Activated gamma-delta T cell (primary cell): ENCODE measurements around the gene CASZ1.
A peak's percentile ranks its signal among the peaks of the same experiment; 100 is the strongest.

Experiments used
- DNase-seq: peaks from one replicate; lab custom pipeline; 2025; lab: John Stamatoyannopoulos, UW

Gene CASZ1

DNA sequence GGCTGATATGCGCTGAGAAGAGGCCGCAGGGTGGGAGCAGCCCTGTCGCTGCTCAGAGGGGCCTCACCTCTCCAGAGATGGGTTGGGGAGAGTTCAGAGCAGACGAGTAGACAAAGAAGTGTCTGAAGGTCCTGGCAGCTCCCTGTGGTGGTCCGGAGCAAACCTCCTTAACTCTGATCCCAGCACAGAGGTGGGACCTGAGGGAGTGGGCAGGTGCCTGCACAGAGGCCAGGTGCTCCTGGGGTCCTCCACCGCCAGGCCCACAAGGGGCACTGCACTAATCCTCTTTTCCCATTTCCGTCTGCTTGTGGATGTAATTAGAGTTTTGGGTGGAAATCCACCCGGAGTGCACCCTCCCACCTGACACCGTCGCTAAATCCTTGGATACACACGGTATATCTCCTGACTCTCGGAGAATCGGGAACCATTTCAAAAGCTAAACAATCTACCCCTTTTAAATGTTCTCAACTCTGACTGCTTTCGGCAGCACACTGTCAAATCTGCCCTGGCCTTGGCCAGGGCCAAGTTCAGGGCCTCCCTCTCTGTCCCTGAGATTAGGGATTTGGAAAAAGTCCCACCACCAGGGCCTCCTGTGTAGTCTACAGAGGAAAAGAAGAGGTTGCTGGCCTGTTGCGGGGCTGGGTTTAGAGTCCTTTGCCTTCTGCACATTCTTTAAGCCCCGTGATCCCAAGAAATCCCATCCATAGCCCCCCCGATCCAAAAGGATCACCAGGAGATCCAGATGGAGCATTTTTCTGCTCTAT is 22.4 kb downstream of the CASZ1 start:
- no peak for DNase-seq

- DNase-seq = no peak
Observed at GRCh38 chr1:10773376-10773775, 23.1 kb downstream of the CASZ1 start.

- DNase-seq = no peak
Observed at GRCh38 chr1:10772711-10773110, 23.7 kb downstream of the CASZ1 start.

- DNase-seq = no peak
Observed at GRCh38 chr1:10771789-10772188, 24.7 kb downstream of the CASZ1 start.

DNA sequence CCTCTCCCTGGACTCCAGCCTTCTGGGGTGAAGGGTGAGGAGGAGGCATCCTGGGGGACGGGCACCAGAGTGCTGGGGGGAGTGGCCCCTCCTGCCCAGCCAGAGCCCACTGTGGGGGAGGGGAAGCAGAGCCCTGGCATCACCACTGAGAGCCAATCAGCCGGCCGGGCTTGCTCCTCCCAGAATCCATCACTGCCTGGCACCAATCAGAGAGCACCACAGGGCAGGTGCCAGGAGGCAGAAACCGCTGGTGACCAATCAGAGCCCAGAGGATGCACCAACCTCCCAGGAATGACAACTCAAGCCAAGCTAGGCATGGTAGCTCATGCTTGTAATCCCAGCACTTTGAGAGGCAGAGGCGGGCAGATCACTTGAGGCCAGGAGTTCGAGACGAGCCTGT is 27.9 kb downstream of the CASZ1 start:
- no peak for DNase-seq

DNA sequence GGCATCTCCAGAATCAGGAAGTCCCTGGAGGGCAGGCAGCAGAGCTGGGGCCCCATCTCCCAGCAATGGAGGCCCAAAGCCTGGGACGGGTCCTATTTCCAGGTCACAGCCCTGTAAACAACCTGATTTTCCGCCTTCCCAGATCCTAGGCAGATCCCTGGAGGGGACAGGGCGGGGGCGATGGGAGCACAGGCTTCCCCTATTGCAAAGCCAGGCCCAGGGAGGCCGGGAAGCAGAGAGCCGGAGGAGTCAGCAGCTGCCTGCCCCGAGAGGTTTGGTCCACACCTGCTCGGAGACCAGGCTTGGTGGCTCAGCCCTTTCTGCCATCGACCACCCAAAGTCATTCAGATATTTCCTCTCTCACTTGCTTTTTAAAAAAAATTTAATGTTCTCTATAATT is 29.2 kb downstream of the CASZ1 start:
- DNase-seq = no peak

- no peak for DNase-seq
Observed at GRCh38 chr1:10765734-10766478, 30.5 kb downstream of the CASZ1 start.

DNA sequence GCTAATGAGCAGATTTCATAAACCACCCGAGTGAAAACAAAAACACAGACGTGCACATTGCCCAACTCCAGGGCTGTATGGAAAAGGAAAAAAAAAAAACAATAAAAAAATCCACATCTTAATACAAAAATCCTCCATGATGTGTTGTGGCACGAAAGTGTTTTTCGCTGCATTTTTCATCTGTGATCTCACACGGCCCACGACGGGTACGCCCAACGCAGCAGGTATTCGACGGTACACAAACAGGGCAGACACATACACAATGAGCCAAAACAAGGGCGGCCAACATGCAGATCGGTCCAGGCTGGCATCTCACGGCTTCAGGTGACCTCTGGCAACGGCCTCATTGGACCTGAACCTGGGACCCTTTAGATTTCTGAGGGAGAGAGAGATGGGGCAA is 31.1 kb downstream of the CASZ1 start:
- no peak for DNase-seq

- DNase-seq = no peak
Observed at GRCh38 chr1:10764296-10764798, 32.1 kb downstream of the CASZ1 start.

GRCh38 chr1:10762875-10763274 is 33.6 kb downstream of the CASZ1 start:
- DNase-seq = no peak

DNA sequence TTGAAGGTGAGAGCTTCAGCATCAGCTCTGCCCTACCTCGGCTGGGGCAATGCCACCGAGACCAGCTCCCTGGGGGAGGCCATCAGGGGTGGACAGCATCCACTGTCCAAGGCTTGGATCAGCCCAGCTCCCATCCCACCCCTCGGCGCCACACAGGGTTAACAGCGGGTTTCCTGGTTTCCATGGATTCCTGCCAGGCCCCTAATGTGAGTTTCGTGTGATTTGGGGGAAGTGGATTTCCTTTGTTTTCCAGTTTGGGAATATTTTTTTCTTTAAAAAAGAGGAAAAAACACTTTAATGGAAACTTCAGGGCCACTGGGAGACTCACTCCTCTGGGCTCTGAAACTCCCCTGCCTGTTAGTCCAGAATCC is 34.3 kb downstream of the CASZ1 start:
- DNase-seq = no peak

DNA sequence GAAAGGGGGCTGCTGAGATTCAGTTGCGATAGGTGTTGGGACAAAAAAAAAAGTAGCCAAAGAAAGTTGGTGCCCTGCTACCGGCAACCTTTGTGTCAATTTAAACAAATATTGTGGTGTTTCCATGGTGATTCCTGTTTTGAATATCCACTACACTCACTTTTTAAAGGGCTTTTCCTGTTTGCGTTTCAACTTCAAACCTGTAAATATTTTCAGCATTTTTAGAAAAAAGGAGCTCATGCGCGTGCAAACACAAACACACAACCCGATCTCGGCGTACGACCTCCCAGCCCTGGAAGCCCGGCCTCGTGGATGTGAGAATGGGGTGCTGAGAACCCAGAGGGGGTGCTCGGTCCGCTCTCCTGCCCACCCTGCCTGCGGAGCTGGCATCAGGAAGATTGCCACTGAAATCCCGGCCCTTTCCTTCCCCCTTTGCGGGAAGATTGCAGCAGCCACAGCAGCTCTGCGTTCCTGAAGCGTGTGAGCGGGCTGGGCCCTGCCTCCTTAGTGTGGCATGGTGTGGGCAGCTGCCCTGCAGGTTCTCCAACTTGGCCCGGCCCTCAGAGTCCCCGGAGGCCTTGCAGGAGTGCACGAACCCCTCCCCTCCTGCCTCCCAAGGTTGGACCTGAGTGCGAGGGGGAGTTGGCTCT is 34.8 kb downstream of the CASZ1 start:
- no peak for DNase-seq

- DNase-seq = no peak
Observed at GRCh38 chr1:10760566-10761502, 35.6 kb downstream of the CASZ1 start.

DNA sequence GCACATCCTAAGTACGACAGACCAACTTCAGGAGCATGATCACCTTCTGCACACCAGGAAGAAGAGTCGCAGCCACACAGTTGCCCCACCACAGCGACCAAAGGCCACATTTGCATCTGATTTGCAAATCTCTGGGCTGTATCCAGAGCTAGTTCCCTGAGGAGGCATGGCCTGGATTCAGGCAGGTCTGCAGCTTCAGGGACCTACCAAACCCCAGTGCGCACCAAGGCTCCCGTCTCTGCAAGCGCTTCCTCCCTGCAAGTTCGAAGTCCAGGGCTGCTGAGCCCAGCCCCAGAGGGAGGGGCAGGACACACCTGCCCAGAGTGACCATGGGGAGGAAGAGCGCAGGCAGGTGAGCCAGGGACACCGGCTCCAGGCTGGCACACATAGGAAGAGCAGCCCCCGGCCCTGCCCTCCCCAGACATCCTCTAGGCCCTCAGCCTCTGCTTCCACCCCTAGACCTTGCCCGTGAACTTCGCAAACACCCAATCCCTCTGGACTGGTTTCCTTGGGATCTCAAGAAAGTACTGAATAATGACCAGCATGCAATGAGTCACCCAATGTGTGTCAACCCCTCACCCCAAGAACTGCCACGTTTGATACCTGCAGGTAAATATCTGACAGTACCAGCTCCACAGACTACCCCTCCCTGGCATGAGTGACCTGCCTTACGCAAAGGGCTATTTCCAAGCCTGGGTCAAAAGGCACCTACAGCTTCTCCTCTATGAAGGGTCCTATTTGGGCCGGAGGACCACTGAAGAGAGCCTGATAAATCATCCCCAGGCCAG is 36.8 kb downstream of the CASZ1 start:
- DNase-seq = no peak

GRCh38 chr1:10756842-10757241 is 39.6 kb downstream of the CASZ1 start:
- DNase-seq = no peak

GRCh38 chr1:10755970-10756521 is 40.4 kb downstream of the CASZ1 start:
- peak; percentile 19 for DNase-seq

DNA sequence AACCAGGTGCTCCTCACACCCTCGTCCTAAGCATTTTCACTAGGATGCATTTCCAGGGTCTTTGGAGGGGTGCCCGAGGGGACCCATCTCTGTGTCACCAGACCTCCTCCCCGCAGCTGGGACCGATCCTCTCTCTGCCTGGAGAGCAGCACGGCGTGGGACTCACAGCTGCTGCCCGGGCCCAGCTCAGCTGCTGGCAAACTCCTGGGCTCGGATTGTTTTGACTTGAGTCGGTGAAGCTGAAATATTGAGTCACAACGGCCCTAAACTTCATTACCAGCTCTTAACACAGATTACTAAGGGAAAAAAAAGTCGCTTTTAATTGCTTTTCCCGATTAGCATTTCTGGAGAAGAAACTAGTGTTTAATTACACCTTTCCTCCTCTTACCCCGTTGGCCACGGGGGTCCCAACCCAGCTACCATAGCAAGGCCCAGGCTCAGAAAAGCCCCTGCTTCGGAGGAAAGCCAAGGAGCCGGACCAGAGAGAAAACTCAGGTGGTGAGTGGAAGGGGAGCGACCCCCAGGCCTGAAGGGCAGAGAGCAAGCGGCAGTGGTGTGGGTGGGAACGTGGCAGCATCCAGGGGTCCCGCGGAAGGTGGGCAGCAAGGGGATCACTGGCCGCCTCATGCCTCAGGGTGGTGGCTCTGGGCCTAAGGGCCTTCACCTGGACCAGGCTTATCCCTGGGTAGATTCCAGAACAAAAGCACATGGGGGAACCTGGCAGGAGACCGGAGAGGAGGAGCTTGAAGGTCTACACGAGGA is 41.7 kb downstream of the CASZ1 start:
- no peak for DNase-seq

GRCh38 chr1:10753299-10753698 is 43.1 kb downstream of the CASZ1 start:
- no peak for DNase-seq

DNA sequence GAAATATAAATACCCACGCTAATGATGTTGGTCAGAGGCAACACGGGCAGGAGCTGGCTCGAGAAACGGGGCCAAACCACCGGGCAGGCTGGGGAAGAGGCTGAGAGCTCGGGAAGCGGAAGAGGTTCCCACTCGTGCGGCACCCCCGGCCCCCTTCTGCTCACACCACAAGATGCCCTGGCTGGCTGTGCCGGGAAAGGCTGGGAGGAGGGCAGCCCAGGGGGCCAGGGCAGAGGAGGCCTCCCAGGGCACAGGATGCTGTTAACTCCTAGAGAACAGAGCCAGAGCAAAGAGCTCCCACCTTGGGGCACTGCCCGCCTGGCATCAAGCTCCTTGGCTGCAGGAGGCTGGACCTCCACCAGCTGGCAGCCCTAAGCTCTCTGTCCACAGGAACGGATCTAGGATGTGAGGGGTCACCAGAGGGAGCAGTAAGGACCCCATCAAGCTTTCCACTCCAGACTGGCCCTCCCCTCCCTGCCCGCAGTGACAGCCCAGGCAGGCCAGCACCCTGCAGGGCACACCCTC is 44.8 kb downstream of the CASZ1 start:
- no peak for DNase-seq

DNA sequence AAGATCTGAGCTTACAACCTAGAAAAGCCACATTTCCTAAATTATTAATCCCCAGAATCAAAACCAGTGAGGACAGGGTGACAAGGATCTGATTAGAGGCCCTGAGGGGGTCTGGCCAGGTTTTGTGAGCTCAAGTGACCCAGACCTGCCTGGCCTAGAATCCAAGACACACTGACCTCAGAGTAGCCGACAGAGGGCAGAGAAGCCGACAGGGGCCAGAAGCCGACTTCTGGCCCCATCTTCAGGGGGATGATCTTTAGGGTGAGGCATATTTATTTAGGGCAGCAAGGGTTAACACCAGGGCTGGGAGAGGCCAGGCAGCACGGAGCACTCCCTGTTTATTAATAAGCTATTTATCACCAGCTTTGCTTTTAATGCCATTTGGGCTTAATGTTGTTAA is 45.3 kb downstream of the CASZ1 start:
- DNase-seq = no peak
